Hypothalamus (tissue), 51 donors: ENCODE data around the gene PLEKHG4B.

Experiments used
- DNase-seq, 51 donors: peaks; one replicate each; lab custom pipeline; 2025; lab: John Stamatoyannopoulos, UW

PLEKHG4B gene

DNA sequence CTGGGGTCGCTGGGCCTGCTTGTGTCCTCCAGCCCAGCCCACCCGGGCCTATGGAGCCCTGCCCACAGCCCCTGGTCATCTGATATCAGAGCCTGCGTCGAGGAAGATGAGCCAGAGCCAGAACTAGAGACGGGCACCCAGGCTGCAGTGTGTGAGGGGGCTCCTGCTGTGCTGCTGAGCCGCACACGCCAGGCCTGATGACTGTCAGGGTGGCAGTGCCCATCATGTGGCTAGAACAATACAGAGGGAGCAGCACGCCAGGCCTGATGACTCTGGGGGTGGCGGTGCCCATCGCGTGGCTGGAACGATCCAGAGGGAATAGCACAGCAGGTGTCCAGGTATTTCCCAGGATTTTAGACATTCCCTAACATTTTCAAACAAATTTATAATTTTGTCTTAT is 90.2 kb downstream of the PLEKHG4B start:
- DNase-seq = no peak

- DNase-seq = no peak
These were observed 92.5 kb downstream of the PLEKHG4B start for GRCh38 chr5:184471-184870.

- no peak for DNase-seq
These were observed 93.4 kb downstream of the PLEKHG4B start for GRCh38 chr5:185095-186070.

DNA sequence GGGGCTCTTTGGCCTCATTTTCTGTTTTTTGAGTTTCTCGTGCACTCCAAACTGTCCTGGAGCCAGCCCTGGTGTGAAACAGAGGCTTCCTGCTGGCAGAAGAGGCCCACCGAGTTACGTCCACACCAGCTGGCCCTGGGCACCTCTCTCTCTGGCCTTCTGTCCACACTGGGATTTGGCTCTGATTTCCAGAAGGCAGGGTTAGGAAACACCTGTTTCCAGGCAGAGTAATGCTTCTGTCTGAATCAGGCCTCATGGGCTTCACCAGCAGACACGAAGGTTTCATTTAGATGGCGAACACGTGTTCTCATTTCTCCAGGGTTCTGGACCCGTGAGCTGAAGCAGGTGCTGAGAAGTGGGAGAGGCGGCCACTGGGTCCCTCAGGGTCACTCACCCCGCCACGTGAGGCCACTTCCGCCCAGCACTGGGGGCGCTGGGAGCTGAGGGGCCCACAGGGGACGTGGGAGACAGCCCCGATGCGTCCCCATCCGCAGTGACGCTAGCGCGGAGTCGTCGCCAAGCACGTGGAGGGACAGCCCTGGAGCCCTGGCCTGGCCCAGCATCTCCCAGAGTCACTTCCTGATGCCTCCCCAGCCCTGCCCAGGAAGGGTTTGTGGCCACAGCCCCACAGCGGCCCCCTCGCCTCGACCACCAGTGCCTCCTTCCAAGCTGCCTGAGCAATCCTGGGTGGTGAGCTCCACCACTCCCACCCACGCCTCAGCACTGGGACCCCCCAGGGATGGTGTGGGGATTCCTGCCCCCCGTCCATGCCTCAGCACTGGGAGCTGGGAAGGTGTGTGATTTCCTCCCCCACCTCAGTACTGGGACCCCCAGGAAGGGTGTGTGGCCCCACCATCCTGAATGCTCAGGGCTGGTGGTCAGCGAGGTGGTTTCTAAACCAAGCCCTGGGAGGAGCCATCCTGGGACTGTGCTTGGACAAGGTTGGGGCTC is 94.4 kb downstream of the PLEKHG4B start:
- no peak for DNase-seq

DNA sequence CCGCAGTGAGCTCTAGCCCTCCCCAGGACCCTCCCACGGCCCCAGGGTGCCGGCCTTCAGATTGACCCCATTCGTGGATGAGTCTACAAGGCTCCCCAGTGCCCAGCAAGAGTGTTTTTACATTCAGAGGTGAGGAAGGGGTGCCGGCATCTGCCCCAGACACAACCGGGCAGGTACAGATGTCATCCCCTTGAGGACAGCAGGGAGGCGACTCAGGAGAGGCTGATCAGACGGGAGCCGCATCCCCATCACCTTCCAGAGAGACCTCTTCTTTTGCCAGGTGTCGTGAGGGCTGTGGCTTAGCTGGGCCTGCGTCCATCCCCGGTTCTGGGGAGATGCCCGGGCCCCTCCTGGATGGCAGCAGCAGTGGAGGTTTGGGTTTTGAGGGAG is 95.1 kb downstream of the PLEKHG4B start:
- DNase-seq = no peak

DNA sequence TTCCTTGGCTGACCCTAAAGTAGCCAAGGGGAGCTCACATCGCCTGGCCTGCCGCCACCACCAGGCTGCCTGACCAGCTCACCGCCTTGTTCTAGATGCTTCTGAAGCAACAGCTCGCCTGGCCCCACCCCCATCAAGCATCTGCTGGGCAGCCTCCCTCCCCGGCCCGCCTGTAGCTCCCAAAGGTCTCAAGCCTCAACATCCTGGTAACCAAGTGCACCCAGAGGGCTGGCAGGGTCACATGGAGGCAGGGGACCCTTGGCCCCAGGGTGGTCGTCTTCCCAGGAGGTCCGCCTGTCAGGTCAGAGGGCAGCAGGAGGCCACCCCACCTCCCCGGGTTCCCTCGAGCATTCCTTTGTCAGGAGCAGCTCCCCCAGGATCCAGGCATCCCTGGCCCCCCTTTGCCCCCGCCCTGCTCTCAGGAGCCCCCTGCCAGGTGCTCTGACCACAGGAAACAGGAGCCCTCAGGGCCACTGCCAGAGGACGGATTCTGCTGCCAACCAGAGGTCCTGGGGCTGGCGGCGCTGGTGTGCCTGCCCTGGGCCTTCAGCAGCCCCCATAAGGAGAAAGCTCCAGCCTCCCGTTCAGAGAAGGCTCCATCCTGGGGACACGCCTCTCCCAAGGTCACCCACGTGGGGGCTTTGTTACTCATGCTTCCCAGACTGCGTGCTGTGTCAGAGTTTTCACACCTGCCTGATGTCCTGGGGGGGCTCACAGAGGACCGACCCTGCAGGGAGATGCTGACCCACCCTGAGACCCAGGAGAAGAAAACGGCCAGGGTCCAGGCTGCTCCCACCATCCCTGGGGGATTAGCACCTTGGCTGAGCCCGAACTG is 95.9 kb downstream of the PLEKHG4B start:
- DNase-seq = no peak

DNA sequence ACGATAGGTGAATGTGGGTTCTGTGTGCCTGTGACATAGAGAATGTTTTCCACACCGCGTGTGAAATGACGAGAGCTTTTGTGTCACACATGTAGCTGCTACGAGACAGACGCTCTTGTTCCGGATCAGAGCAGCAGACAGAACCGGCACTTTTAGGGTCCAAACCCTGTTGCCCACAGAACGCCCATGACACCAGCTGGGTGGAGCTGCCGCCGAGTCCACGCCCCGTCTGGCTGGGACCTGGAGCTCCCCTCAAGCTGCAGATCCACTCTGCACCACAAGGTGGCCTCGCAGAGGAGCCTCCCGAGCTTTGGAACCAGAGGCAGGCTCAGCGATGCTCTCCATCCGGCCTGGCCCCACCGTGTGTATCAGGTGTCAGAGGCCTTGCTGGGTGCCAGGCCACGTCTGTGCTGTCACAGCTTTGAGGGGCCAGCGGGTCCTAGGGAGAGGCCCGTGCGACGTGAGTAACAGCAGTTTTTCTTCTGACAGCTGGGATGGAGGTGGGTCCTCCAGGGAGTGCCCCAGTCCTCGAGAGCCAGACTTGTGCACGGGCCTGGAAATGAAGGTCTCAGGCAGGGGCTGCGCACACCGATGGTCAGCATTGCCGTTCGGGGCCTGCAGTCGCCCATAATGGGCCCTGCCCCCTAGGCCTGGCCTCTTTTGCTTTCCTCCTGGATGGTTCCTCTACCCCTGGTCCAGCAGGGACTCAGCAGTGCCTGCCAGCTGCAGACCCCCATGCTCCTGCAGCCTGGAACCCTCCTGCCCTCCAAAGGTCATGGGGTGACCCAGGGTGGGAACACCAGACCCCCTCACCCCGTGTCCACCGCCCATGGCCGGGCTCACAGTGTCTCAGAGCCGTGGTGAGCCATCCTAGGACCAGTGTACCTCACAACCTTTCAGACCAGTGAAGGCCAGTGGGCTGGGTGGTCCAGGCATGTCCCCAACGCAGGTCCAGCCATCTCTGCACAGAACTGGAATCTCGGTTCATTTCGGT is 96.8 kb downstream of the PLEKHG4B start:
- DNase-seq = peak; percentile 6 to 85 (median 59)

DNA sequence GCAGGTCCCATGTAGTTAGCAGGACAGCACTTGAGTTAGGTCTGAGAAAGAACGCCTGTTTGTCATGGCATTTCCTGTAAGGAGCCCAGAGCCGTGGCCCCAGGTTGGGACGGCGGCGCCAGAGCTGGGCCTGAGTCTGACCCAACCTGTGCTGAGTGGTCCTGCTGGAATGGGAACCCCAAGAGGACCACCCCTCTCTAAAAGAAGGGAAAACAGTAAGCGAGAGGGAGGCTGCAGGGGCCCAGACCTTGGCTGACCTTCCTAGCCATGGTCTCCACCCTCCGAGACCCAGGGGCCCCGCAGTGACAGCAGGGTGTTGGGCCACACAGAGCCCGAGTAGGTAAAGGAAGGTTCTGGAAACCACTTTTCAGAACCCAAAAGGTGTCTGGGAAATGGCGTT is 97.5 kb downstream of the PLEKHG4B start:
- no peak for DNase-seq

- DNase-seq = no peak
These were observed 98.0 kb downstream of the PLEKHG4B start for GRCh38 chr5:189976-190365.

DNA sequence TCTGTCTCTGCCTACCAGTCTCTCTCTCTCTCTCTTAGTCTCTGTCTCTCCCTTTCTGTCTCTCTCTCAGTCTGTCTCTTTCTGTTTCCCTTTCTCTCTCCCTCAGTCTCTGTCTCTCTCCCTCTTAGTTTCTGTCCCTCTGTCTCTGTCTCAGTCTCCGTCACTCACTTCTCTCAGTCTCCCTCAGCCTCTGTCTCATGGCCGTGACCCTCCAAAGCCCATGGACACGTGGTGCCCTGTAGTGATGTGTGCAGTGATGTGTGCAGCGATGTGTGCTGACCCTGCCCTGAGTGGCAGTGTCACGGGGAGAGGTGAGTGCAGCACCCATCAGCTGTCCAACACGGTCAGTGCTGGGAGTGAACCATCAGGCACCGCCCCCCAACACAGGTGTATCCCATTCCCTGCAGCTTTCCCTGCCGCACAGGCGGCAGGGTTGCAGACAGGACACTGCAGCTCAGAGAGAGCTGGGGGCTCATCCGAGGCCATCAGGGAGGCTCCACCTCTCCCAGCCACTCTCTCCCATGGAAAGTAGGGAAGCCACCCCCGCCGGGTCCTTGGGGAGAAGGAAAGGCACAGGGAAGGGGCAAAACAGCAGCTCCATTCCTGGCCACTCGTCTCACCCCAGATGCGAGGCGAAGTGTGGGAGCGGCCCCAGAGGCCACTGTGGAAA is 98.5 kb downstream of the PLEKHG4B start:
- no peak for DNase-seq

GRCh38 chr5:191036-191948 is 99.3 kb downstream of the PLEKHG4B start, which contains the start of gene LRRC14B:
LRRC14B (plus strand) TSS chr5:191495; CDS start chr5:191539, 44 bp downstream.
- DNase-seq = peak in 32 of 51 donors; percentile 5 to 77 (median 48)

DNA sequence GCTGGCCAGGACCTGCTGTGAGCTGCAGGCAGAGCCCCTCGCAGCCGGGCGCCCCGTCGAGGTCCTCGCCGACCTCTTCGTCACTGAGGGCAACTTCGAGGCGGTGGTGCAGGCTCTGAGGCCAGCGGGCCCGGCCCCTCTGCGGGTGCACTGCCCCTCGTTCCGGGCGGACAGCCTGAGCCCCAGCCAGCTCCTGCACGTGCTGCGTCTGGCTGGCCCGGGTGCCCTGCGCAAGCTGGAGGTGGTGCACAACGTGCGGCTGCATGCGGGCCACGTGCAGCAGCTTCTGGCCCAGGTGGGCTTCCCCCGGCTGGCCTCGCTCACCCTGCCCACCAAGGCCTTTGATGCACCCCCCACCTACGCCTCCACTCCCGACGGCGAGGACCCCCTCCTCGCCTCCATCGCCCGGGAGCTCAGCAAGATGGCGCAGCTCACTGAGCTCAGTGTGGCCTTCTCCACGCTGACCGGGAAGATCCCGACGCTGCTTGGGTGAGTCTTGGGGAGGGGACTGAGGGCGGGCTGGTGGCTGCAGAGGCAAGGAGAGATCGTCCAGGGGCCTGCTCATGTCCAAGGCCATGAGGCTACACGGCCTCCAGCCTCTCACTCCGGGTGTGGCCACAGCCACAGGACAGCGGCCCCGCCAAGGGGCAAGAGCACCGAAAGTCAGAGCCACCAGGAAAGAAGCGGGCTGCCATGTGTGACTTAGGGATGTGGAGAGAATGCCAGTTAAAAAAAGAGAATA is 100.2 kb downstream of the PLEKHG4B start:
- DNase-seq = no peak

GRCh38 chr5:192691-192969 is 100.7 kb downstream of the PLEKHG4B start:
- no peak for DNase-seq

GRCh38 chr5:192970-193831 is 101.2 kb downstream of the PLEKHG4B start:
- DNase-seq = no peak

- no peak for DNase-seq
These were observed 102.1 kb downstream of the PLEKHG4B start for GRCh38 chr5:194102-194501.

DNA sequence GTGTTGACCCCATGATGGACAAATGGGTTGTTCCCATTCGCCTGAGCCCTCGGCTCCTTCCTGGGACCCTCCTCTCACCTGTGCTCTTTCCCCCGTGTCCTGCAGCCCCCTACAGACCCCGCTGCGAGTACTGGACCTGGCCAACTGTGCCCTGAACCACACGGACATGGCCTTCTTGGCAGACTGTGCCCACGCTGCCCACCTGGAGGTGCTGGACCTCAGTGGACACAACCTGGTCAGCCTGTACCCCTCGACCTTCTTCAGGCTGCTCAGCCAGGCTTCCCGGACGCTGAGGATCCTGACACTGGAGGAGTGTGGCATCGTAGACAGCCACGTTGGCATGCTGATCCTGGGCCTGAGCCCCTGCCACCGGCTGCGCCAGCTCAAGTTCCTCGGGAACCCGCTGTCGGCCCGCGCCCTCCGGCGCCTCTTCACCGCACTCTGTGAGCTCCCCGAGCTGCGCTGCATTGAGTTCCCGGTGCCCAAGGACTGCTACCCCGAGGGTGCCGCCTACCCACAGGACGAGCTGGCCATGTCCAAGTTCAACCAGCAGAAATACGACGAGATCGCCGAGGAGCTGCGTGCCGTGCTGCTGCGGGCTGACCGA is 102.7 kb downstream of the PLEKHG4B start:
- DNase-seq = no peak
